Kidney epithelial cell (primary cell): ENCODE measurements around the gene IGFN1. TPM values are rescaled to one million over a fixed set of nuclear protein-coding genes. Genes with fewer than 3 reads are reported as not detected.

Experiments used
- DNase-seq: peaks from one replicate; pipeline ENCODE4 v3.0.0-alpha.2; 2010; ENCODE audit warnings: low read depth
- H3K27me3 ChIP-seq: 2 replicates; pipeline ENCODE4 v1.6.0; 2011; ENCODE audit warnings: low read length; ENCODE audit not compliant: control insufficient read depth, insufficient read depth
- H3K36me3 ChIP-seq: 2 replicates; pipeline ENCODE4 v1.5.1; 2011; ENCODE audit warnings: low read length; ENCODE audit not compliant: control insufficient read depth, insufficient read depth
- H3K4me3 ChIP-seq: 2 replicates; pipeline ENCODE4 v1.5.1; 2011; ENCODE audit warnings: low read depth, mild to moderate bottlenecking, control low read depth, low read length
- total RNA-seq: library from RNA; depleted of rRNA; stranded (reverse); fragments of >200 nt; gene quantifications from 2 replicates; pipeline ENCODE4 v1.2.3, GENCODE V29; 2015
- TF ChIP-seq, protein P1 (sequence below): IDR thresholded peaks from 2 replicates; pipeline ENCODE4 v1.5.1; 2011; ENCODE audit warnings: mild to moderate bottlenecking, moderate library complexity, low read length, control low read depth, inconsistent platforms; ENCODE audit not compliant: insufficient read depth, poor library complexity, severe bottlenecking

The IGFN1 gene
- total RNA-seq, 1 donor from 2014 or later: 0.54 TPM

DNA sequence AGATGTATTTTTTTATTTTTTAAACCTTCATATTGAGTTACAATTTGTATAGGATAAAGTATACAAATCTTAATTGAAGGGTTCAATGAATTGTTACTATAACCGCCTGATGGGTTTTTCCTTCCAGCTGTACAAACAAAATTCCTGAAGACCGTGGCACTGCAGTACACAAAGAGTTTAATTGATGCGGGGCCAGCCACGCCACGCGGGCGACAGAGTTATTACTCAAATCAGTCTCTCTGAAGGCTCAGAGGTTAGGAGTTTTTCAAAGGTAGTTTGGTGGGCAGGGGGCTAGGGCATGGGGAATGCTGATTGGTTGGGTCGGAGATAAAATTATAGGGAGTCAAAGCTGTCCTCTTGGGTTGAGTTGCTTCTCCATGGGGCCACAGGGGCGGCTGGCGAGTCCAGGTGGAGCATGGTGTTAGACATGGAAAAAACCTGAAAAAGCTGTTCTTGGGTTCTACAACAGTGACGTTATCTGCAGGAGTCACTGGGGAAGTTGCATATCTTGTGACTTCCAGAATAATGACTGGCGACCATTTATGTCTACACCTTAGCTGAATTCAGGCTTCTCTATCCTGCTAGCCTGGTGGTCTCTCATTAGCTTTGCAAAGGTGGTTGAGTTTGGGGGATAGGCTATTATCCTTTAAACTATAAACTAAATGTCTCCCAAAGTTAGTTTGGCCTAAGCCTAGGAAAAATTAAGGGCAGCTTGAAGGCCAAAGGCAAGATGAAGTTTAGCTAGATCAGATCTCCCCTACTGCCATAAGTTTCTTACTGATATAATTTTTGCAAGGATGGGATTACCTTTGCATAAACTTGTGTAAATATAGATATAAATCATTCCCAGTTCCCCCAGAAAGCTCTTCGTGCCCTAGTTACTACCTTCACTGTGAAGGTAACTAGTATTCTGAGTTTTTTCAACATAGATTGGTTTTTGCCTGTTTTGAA, 23.3 kb upstream of the IGFN1 start:
- no peak for DNase-seq
- no peaks in the 10 kb centered on the region for H3K36me3 ChIP-seq
- no peak overlapping the region for H3K4me3 ChIP-seq
- TF ChIP-seq, protein P1, sequence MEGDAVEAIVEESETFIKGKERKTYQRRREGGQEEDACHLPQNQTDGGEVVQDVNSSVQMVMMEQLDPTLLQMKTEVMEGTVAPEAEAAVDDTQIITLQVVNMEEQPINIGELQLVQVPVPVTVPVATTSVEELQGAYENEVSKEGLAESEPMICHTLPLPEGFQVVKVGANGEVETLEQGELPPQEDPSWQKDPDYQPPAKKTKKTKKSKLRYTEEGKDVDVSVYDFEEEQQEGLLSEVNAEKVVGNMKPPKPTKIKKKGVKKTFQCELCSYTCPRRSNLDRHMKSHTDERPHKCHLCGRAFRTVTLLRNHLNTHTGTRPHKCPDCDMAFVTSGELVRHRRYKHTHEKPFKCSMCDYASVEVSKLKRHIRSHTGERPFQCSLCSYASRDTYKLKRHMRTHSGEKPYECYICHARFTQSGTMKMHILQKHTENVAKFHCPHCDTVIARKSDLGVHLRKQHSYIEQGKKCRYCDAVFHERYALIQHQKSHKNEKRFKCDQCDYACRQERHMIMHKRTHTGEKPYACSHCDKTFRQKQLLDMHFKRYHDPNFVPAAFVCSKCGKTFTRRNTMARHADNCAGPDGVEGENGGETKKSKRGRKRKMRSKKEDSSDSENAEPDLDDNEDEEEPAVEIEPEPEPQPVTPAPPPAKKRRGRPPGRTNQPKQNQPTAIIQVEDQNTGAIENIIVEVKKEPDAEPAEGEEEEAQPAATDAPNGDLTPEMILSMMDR: no peak
- no peaks in the 10 kb centered on the region for H3K27me3 ChIP-seq

DNA sequence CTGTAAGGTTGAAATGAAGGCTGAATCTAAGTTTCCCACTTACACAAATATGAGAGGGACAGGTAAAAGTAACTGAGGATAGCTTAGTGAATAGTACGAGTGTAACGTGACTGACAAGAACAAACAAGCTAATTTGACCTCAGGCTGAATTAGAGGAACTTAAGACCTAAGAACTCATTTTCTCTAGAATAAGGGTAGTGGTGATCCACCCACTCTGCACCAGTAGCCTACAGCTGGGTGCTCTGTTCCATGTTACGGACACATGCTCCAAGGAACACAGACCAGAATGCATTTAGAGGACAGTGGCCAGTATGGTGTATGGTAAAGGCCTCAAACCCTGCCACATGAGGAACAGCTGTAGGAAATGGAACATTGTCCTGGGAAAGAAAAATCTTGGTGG, 21.4 kb upstream of the IGFN1 start:
- DNase-seq: no peak
- H3K4me3 ChIP-seq: no peak overlapping the region
- H3K36me3 ChIP-seq: no peaks in the 10 kb centered on the region
- TF ChIP-seq, protein P1: no peak
- H3K27me3 ChIP-seq: no peaks in the 10 kb centered on the region

DNA sequence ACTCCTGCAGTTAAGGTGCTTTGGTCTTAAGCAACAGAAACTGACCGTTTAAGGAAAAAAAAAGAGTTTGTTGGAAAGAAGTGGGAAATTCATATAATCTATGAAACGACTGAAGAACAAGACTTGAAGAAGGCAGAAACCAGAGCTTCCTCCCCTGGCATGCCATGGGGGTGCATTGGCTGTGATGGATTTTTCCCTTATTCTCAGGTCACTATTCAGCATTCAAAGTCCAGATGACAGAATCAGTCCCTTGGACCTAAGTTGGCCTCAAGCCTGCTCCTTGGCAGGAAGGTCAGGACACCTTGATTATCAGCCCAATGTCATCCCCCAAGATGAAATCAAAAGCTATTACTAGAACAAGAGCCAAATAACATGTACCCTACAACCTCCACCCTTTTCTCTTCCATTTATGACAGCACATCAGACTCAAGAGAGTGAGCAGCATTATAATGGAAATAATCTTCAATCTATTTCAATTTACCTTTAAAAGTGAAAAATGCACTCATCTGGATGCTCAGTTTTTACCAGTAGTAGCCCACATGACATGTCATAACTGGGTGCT, 20.6 kb upstream of the IGFN1 start:
- Histone ChIP-seq H3K27me3 (no peaks in the 10 kb centered on the region), H3K4me3 (peak overlapping the region; percentile 10), H3K36me3 (no peaks in the 10 kb centered on the region)
- DNase-seq: no peak
- TF ChIP-seq, protein P1: no peak

DNA sequence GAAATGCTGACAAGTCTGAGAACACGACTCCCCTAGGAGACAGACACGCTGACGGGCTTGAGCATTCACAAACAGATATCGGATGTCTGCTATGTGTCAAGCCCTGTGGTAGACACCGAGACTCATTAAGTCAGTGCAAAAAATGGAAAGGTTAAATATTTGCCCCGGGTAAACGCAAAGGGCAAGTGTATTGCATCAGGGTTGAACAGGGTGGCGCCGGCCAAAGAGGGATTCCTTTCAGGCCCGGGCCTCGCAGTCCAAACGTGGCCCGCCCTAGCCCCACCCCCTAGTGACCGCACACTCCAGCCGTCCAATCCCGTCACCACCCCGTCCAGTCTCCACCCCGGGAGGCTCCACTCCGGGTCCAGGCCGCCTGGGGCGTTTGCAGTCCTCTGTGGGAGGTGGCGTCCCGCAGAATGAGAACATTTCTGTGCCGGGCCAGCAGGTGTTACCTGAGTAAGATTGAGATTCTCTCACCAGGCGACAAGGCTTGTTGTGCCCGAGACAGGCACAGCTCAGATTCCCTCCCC, 20.0 kb upstream of the IGFN1 start:
- peak overlapping the region; percentile 38 for H3K4me3 ChIP-seq
- peak; percentile 69 for DNase-seq
- H3K27me3 ChIP-seq: no peaks in the 10 kb centered on the region
- H3K36me3 ChIP-seq: no peaks in the 10 kb centered on the region
- TF ChIP-seq, protein P1: no peak

DNA sequence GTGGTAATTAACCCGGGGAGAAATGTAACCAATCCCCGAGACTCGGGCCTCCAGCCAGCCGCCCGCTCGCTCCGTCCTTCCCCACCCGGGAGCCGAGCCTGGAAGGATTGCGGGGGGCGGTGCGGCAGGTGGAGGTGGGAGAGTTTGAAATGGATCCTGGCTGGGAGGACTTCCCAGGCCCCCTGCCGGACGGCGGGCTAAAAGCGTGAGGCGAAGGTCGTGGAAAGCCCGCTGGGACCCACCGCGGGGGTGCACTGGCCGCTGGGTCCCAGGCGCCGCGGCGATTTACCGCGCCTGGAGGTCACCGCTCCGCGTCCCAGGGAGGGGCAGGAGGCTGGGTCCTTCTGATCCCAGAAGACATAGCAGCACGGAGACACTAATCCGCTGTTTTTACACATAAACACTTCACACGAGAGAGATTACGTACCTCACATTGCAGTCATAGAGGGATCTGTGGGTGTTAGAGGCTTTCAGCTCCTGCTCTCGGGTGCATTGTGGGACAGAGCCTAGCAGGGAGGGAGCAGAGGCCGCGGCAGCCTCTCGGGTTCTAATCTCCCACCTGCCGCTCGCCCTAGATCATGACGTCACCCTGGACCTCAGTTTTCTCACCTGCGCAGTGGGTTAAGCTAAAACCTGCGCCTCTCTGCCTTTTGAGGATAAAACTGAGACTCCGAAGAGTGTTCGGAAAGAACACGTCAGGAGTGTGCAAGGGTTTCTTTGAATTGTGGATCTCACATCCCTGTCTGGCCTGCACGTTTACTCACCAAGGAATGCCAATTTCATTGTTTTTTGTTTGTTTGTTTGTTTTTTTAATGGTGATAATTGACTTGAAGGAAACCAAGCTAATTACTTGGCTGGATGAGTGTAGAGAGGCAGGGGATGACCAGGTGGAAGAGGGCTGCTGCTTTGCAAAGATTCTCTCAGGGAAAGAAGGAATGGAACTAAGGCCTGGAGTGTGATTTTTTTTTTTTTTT, 19.3 kb upstream of the IGFN1 start:
- H3K4me3 ChIP-seq: peak overlapping the region; percentile 38
- no peak for DNase-seq
- H3K36me3 ChIP-seq: no peaks in the 10 kb centered on the region
- TF ChIP-seq, protein P1: peak; percentile 35
- no peaks in the 10 kb centered on the region for H3K27me3 ChIP-seq
